Measurements from ENCODE around the gene ARMC5. TPM values are rescaled to one million over a fixed set of nuclear protein-coding genes. Genes with fewer than 3 reads are reported as not detected.

ARMC5 gene
- total RNA-seq, 2 experiments from 2014 or later = 11.4 to 12.3 TPM

GRCh38 chr16:31467858-31468257 lies 8.6 kb downstream of the ARMC5 start:
- Mint-ChIP-seq H3K36me3 (ENCODE audit: low read depth) (peaks cover 11% of the 10 kb centered on the region), H3K27ac (no peak overlapping the region), H3K4me1 (peaks cover 21% of the 10 kb centered on the region), H3K27me3 (peaks cover 18% of the 10 kb centered on the region), H3K4me3 (no peak overlapping the region), H3K9me3 (no peaks in the 10 kb centered on the region)
- DNase-seq = no peak
- ChIA-PET CTCF (interaction anchor here (1.1 to 1.5 kb wide), 4 partner anchors 7 to 401 kb away, joined by 3 to 6 read pairs (median 5); partner anchors contain the start of gene ARMC5), POLR2A (no interaction called here)

DNA sequence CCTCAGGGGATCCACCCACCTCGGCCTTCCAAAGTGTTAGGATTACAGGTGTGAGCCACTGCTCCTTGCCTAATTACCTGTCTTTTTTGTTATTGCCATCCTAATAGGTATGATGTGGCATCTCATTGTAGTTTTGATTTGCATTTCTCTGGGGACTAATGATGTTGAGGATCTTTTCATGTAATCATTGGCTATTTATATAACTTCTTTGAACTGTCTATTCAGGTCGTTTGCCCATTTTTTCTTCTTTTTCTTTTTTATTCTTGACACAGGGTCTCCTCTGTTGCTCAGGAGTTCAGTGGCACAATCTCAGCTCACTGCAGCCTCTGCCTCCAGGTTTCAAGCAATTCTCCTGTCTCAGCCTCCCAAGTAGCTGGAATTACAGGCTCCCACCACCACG lies 11.3 kb downstream of the ARMC5 start:
- Mint-ChIP-seq H3K4me3 (no peak overlapping the region), H3K4me1 (peaks cover 19% of the 10 kb centered on the region), H3K27me3 (peaks cover 33% of the 10 kb centered on the region), H3K36me3 (ENCODE audit: low read depth) (peaks cover 5% of the 10 kb centered on the region), H3K9me3 (no peaks in the 10 kb centered on the region), H3K27ac (no peak overlapping the region)
- CTCF ChIA-PET = interaction anchor here (2.8 kb wide), 1 partner anchor 10 kb away, joined by 13 read pairs; the partner anchor contains the start of gene ARMC5
- POLR2A ChIA-PET = interaction anchor here (0.6 kb wide), 1 partner anchor 242 kb away, joined by 3 read pairs; no protein-coding TSS in a partner anchor
- no peak for DNase-seq

GRCh38 chr16:31471241-31471874 lies 12.1 kb downstream of the ARMC5 start:
- Mint-ChIP-seq H3K9me3 (no peaks in the 10 kb centered on the region), H3K27ac (no peak overlapping the region), H3K4me3 (no peak overlapping the region), H3K4me1 (peaks cover 24% of the 10 kb centered on the region), H3K27me3 (peaks cover 36% of the 10 kb centered on the region), H3K36me3 (ENCODE audit: low read depth) (peaks cover 5% of the 10 kb centered on the region)
- POLR2A ChIA-PET = no interaction called here
- no peak for DNase-seq
- CTCF ChIA-PET = interaction anchor here (2.8 kb wide), 1 partner anchor 11 kb away, joined by 13 read pairs; the partner anchor contains the start of gene ARMC5

DNA sequence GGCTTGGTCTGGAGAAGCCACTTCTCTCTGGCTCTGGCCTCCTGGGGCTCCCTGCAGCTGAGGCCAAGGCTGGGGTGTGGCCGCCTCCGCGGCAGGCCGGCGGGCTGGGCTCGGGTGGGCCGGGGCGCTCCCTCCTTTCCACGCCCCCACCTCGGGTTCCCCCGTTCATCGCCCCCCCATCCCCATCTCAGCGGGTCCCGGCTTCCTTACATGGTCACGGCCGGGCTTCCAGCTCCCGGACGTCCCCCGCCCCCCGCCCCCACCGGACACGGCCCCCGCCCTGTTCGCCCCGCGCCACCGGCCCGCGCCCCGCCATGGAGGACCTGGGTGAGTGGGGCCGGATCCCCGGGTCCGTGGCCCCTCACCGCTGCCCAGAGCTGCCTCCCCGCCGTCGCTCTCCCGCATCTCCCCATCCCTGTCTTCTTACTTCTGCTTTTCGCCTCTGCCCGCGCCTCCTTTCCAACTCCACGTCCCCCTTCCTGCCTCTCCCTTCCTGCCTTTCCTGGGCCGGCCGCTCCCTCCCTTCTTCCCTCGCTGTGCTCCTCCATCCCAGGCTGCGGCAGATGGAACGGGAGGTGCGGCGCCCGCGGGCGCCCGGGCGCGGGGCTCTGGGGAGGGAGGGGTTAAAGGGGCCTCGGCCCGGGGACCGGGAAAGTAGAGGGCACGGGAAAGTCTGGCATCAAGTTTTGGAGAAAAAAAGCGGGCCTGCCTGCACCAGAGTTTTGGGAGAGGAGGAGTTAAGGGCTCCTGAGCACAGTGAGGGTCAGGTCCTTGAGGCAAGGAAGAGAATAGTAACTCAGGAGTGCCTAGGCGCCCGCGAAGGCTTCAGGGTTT lies 12.8 kb downstream of the ARMC5 start, which contains the start of gene TGFB1I1:
Gene TGFB1I1 (plus strand): TSS at position 278 of the 834 bp plus-strand sequence. CDS start 37 bp downstream, at position 315.
- DNase-seq = no peak
- Mint-ChIP-seq H3K36me3 (ENCODE audit: low read depth) (peaks cover under 1% of the 10 kb centered on the region), H3K4me1 (peaks cover 23% of the 10 kb centered on the region), H3K27ac (no peak within 1 kb of the TSS), H3K27me3 (peaks cover 41% of the 10 kb centered on the region), H3K4me3 (peak within 1 kb of the TSS; percentile 61), H3K9me3 (no peaks in the 10 kb centered on the region)
- CTCF ChIA-PET = interaction anchor here (2.3 to 2.8 kb wide), 2 partner anchors 12 kb away, joined by 10 to 13 read pairs; partner anchors contain the start of gene ARMC5
- POLR2A ChIA-PET = interaction anchor here (0.6 kb wide), 1 partner anchor 365 kb away, joined by 3 read pairs; no protein-coding TSS in a partner anchor

GRCh38 chr16:31472709-31473203 lies 13.5 kb downstream of the ARMC5 start:
- H3K27ac Mint-ChIP-seq = no peak overlapping the region
- no peaks in the 10 kb centered on the region for H3K9me3 Mint-ChIP-seq
- CTCF ChIA-PET = interaction anchor here (2.3 kb wide), 1 partner anchor 12 kb away, joined by 10 read pairs; no protein-coding TSS in a partner anchor
- H3K36me3 Mint-ChIP-seq (ENCODE audit: low read depth) = no peaks in the 10 kb centered on the region
- H3K4me3 Mint-ChIP-seq = peak overlapping the region; percentile 61
- POLR2A ChIA-PET = no interaction called here
- peaks cover 41% of the 10 kb centered on the region for H3K27me3 Mint-ChIP-seq
- peak; percentile 20 for DNase-seq
- H3K4me1 Mint-ChIP-seq = peaks cover 22% of the 10 kb centered on the region

DNA sequence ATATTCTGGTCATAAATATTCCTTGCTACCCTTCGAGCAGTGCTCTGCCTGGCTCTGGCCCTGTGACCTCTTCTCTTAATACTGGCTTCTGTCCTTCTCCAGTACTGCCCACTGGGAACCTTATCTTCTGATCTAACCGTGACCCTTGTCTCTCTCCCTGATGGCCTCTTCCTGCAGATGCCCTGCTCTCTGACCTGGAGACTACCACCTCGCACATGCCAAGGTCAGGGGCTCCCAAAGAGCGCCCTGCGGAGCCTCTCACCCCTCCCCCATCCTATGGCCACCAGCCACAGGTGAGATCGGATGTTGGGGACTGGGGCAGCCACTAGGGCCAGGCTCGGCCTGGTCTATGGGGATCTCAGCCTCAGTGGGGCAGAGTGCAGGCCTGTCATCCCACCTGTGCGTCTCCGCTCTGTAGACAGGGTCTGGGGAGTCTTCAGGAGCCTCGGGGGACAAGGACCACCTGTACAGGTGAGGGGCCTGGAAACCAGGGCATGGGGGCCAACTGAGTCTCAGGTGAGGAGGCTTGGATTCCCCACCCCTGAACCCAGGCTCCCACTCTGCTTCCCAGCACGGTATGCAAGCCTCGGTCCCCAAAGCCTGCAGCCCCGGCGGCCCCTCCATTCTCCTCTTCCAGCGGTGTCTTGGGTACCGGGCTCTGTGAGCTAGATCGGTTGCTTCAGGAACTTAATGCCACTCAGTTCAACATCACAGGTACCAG lies 14.1 kb downstream of the ARMC5 start:
- no peaks in the 10 kb centered on the region for H3K36me3 Mint-ChIP-seq (ENCODE audit: low read depth)
- peaks cover 45% of the 10 kb centered on the region for H3K27me3 Mint-ChIP-seq
- no peaks in the 10 kb centered on the region for H3K9me3 Mint-ChIP-seq
- ChIA-PET CTCF (interaction anchor here (2.3 kb wide), 1 partner anchor 13 kb away, joined by 10 read pairs; no protein-coding TSS in a partner anchor), POLR2A (no interaction called here)
- no peak overlapping the region for H3K4me3 Mint-ChIP-seq
- H3K4me1 Mint-ChIP-seq = peaks cover 25% of the 10 kb centered on the region
- no peak overlapping the region for H3K27ac Mint-ChIP-seq
- DNase-seq = no peak

DNA sequence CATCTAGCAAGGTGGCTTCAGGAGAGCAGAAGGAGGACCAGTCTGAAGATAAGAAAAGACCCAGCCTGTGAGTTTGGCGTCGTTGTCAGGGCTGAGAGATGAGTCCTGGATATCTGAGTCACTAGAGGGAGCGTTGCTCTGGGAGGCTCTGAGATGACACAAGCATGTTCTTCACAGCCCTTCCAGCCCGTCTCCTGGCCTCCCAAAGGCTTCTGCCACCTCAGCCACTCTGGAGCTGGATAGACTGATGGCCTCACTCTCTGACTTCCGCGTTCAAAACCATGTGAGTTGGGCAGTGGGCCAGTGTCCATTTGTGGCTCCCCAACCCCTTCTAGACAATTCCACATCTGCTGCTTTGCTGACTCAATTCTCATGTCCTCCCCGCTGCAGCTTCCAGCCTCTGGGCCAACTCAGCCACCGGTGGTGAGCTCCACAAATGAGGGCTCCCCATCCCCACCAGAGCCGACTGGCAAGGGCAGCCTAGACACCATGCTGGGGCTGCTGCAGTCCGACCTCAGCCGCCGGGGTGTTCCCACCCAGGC lies 14.9 kb downstream of the ARMC5 start:
- no peak for DNase-seq
- H3K4me1 Mint-ChIP-seq = peaks cover 25% of the 10 kb centered on the region
- CTCF ChIA-PET = interaction anchor here (0.6 to 2.3 kb wide), 2 partner anchors 14 to 17 kb away, joined by 3 to 10 read pairs; no protein-coding TSS in a partner anchor
- POLR2A ChIA-PET = no interaction called here
- H3K27ac Mint-ChIP-seq = no peak overlapping the region
- H3K27me3 Mint-ChIP-seq = peaks cover 45% of the 10 kb centered on the region
- H3K9me3 Mint-ChIP-seq = no peaks in the 10 kb centered on the region
- no peaks in the 10 kb centered on the region for H3K36me3 Mint-ChIP-seq (ENCODE audit: low read depth)
- no peak overlapping the region for H3K4me3 Mint-ChIP-seq

DNA sequence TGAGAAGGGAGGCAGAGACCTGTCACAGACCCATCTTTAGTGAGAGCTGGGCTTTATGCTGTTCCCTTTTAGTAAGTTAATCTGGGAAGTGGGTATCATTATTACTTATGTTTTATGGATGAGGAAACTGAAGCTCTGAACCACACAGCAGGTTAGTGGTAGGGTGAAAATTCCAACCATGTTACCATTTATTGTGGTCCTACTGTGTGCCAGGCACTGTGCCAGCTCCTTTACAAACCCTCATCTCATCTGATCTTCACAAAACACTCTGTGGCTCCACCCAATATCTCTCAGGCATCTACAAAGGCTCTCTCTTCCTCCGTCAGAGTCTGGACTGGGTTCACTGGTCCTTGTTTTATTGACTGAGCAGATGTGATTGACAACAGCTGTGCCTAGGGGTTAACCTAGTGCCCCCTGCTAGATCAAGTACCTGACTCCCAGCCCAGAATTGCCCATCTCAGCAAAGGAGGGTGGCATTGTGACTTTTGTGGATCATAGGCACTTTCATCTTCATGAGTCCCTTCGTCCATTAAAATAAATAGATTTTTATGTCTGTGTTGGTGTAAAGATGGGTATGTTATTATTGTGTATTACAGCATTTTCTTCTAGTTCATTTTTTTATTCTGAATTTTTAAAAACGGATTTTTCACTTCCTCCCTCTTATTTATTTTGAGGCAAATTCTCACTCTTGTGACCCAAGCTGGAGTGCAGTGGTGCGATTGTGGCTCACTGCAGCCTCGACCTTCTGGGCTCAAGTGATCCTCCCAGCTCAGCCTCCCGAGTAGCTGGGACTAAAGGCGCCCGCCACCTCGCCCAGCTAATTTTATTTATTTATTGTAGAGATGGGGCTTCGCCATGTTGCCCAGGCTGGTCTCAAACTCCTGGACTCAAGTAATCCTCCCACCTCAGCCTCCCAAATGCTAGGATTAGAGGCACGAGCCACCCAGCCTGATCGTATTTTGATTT lies 15.8 kb downstream of the ARMC5 start:
- CTCF ChIA-PET = interaction anchor here (1.0 to 2.3 kb wide), 2 partner anchors 15 kb away, joined by 7 to 10 read pairs; partner anchors contain the start of gene ARMC5
- Mint-ChIP-seq H3K9me3 (no peaks in the 10 kb centered on the region), H3K36me3 (ENCODE audit: low read depth) (no peaks in the 10 kb centered on the region), H3K4me3 (no peak overlapping the region), H3K27ac (no peak overlapping the region), H3K4me1 (peaks cover 25% of the 10 kb centered on the region), H3K27me3 (peaks cover 49% of the 10 kb centered on the region)
- POLR2A ChIA-PET = no interaction called here
- DNase-seq = no peak

DNA sequence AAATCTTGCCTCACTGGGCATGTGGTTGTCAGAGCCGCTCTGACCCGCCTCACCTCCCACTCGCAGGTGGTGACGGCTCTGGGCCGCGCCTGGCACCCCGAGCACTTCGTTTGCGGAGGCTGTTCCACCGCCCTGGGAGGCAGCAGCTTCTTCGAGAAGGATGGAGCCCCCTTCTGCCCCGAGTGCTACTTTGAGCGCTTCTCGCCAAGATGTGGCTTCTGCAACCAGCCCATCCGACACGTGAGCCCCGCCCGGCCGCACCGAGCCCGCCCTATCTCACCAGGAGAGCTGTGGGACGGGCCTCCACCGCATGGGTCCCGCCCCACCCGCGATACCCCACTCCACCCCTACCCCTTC lies 16.6 kb downstream of the ARMC5 start:
- DNase-seq = no peak
- H3K4me1 Mint-ChIP-seq = peaks cover 25% of the 10 kb centered on the region
- no peak overlapping the region for H3K27ac Mint-ChIP-seq
- H3K36me3 Mint-ChIP-seq (ENCODE audit: low read depth) = no peaks in the 10 kb centered on the region
- H3K4me3 Mint-ChIP-seq = peak overlapping the region; percentile 79
- ChIA-PET CTCF (interaction anchor here (1.0 to 4.4 kb wide), 2 partner anchors 16 kb away, joined by 7 to 33 read pairs; partner anchors contain the start of gene ARMC5), POLR2A (no interaction called here)
- no peaks in the 10 kb centered on the region for H3K9me3 Mint-ChIP-seq
- H3K27me3 Mint-ChIP-seq = peaks cover 50% of the 10 kb centered on the region

GRCh38 chr16:31476303-31477219 lies 17.3 kb downstream of the ARMC5 start:
- peaks cover 25% of the 10 kb centered on the region for H3K4me1 Mint-ChIP-seq
- peak overlapping the region; percentile 89 for H3K27ac Mint-ChIP-seq
- H3K27me3 Mint-ChIP-seq = peaks cover 44% of the 10 kb centered on the region
- ChIA-PET CTCF (interaction anchor here (0.9 to 4.4 kb wide), 4 partner anchors 10 to 22 kb away, joined by 3 to 33 read pairs (median 6); partner anchors contain the start of gene ARMC5), POLR2A (no interaction called here)
- peak overlapping the region; percentile 79 for H3K4me3 Mint-ChIP-seq
- H3K9me3 Mint-ChIP-seq = no peaks in the 10 kb centered on the region
- no peaks in the 10 kb centered on the region for H3K36me3 Mint-ChIP-seq (ENCODE audit: low read depth)
- DNase-seq = peak; percentile 90
